ENCODE measurements around the gene TOR4A.

TOR4A gene

DNA sequence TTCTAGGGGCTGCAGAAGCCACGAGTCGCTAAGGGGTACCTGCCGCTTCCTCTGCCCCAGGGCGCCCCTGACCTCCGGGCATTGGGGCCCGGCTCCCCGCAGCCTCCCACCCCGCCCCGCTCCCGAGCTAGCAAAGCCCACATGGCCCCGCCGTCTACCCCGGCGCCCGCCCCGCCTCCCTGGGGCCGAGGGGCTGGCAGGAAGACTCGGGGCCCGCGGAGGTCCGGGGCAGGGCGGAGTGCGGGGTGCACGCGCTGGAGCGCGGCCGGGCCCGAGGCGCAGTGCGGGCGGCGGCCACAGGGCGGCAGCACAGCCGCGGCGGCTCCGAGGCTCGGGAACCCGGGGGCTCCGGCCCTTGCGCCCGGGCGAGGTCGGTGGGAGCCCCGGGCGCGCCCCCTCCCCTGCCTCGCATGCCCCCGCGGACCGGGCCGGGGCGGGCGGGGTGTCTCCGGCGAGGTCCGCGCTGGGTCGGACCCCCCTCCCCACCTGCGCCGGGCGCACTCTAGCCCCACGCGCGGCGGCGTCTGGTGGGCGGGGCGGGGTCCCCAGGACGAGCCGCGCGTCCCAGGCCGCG is 17.8 kb downstream of the TOR4A start:
- DNase-seq (ENCODE audit: low spot score) = peak; percentile 26

DNA sequence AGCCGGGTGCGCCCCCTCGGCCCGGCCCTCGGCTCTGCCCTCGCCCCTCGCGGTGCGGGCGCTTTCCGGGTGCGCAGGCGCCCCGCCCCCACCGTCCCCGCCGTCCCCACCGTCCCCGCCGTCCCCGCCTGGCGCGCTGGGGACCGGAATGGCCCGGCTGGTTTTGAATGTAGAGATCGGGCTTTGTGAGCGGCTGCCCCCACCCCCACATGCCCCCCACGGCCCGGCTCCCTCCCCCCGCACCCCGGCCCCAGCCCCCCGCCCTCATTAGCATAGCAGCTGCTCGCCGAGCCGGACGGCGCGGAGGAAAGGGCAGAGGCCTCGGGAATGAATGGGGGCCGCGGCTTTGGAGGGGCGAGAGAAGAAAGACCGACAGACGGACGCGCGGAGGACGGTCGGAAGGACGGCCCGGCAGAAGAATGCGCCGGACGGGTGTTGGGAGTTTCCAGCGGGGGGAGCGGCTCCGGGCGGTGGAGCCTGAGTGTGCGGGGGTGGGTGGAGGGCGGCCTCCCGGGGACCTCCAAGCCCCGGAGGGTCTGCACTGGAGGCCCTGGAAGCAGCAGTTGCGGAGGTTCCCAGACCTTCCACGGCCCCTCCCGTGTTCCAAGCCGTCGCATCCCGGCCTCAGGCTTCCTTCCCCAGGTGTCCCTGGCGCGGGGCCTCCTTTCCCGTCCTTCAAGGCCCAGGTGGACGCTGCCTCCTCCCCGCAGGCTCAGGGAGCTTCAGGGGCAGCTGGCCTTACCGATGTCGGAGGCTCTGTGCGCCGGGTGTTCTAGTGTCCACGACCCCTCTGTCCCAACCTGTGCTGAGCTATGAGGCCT is 18.5 kb downstream of the TOR4A start:
- no peak for DNase-seq (ENCODE audit: low spot score)

DNA sequence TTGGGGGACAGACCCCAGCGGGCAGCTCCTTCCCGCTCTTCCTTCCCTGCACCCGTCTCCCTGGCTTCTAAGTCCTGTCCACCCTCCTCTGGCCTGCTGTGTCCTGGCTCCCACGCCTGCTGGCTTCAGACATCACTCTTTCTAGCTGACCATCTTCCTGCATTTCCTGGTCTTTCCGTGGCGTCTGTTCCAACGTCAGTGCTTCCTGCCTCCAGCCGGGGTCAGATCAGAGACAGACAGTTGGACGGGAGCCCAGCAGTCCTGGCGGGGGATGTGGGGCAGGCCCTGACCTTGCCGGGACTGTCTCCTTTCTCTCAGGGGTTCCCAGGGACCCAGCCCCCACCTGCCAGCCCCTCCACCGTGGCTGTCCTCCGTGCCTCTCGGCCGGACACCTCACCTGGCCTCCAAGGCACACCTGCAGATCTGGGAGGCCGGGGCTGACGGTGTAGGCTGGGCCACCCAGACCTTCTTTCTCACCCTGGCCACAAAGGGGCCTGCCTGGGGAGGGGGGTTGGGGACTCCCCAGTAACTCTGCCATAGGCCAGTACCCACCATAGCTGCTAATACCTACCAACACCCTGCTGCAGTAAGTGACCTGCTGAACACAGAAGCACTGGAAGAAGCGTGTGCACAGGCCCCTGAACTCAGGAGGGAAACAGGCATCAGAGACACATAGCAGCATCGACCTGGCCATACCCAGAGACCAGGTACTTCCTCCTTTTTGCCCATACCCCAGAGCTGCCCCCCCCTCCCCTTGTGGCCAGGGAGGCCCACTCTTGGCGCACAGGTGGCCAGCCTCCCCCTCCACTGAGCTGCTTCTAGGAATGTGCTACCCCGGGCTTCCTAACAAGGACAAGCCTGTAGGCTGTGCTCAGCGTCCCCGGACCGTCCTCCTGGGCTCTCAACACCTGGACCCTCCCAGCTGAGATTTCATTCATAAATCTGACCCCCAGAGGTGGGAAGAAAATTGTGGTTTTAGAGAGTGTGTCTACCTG is 19.4 kb downstream of the TOR4A start:
- DNase-seq (ENCODE audit: low spot score) = no peak

DNA sequence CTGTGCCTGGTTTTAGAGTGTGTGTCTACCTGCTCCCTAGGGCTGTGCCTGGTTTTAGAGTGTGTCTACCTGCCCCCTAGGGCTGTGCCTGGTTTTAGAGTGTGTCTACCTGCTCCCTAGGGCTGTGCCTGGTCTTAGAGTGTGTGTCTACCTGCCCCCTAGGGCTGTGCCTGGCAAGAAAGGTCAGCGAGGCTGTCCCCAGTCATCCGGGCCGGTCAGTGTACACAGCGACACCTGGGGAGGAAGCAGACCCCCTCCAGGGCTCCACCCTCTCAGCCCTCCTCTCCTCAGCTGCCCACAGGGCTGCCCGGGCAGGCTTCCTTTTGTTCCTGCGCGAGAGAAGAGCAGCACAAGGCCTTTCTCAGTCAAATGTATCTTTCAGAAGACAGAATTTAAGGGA is 20.4 kb downstream of the TOR4A start:
- DNase-seq (ENCODE audit: low spot score) = no peak

DNA sequence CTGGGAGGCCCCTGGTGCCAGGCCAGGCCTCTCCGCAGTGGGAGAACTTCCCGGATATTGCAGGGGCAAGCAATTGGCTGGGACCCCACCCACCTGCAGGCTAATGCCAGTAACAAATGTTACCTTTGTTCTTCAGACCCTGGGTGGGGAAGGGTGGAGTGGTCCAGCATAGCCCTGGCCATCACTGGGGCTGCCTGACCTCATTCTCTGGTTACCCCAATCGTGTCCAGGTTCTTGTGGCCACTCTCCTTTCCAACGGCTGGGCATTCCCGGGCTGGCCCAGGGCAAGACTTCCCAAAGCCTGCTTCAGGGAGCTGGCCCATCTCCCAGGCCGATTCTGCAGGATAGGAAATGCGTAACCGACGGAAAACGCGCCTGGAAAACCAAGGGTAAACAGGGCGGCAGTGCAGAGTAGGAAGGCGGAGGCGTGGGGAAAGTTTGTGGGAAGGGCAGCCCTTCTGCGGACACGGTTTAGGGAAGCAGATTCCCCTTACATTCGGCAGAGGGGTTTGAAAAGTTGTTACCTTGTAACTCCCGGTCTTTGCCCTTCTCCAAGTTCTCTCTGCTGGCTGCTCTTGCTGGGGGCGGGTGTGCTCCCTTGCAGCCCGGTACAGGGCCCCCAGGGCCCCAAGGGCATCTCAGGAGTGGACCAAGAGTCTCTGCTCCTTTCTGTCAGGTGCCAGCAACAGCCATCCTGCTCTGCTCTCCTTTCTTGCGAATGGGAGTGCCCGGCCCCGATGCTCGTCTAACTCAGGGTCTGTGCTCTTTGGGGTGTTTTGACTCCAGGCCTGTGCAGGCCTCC is 21.1 kb downstream of the TOR4A start:
- no peak for DNase-seq (ENCODE audit: low spot score)

DNA sequence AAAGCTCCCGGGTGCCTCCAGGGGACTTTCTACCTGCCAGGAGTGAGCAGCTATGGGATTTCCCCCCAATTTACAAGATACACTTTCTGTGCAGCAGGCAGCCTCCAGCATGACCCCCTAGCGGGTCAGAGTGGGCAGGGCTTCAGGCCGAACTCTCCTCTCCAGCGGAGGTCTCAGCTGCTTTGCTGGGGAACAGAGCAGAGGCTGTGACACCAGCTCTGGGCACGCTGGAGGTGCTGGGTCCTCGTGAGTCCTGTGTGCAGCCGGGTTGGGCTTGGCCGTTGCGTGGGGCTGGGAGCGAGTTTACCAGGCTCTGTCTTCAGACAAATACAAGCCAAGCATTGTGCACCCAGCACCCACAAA is 21.7 kb downstream of the TOR4A start:
- DNase-seq (ENCODE audit: low spot score) = no peak

DNA sequence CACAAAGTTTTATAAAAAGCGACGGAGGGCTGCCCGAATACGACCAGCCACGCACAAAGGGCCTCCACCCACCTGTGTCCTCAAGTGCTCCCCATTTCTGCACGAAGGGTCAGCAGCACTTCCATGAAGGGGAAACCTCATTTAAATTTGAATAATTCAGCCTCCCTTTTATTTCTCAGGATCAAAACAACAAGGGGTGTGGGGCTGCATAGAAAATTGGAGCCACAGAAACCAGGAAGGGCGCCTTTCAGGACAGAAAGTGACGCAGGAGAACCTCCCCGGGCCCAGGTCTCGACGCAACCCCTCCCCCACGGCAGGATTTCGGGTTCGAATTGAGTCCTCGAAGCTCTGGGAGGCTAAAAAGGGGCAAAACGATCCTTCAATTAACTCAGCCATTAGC is 22.4 kb downstream of the TOR4A start:
- no peak for DNase-seq (ENCODE audit: low spot score)

DNA sequence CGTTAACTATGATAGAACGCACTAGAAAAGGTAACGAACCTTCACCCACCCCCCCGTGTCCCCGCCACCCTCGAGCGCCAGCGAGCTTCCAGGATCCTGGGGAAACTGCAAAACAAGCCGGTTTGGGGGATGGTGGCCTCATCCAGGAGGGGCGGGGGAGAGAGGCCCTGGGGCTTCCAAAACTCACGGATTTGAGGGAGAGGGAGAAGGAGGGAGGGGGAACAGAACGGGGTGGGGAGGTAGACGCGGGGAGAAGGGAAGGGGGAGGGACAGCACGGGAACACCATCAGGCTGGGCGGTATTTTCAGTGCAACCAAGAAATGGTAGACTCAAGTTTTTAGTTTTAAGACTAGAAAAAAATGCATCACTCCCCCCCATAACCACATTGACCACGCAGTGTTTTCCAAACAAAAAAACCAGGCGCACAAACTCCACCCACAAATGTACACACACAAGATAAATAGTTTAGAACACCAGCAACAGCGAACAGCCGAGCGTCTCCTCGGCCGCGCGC is 23.1 kb downstream of the TOR4A start:
- no peak for DNase-seq (ENCODE audit: low spot score)

DNA sequence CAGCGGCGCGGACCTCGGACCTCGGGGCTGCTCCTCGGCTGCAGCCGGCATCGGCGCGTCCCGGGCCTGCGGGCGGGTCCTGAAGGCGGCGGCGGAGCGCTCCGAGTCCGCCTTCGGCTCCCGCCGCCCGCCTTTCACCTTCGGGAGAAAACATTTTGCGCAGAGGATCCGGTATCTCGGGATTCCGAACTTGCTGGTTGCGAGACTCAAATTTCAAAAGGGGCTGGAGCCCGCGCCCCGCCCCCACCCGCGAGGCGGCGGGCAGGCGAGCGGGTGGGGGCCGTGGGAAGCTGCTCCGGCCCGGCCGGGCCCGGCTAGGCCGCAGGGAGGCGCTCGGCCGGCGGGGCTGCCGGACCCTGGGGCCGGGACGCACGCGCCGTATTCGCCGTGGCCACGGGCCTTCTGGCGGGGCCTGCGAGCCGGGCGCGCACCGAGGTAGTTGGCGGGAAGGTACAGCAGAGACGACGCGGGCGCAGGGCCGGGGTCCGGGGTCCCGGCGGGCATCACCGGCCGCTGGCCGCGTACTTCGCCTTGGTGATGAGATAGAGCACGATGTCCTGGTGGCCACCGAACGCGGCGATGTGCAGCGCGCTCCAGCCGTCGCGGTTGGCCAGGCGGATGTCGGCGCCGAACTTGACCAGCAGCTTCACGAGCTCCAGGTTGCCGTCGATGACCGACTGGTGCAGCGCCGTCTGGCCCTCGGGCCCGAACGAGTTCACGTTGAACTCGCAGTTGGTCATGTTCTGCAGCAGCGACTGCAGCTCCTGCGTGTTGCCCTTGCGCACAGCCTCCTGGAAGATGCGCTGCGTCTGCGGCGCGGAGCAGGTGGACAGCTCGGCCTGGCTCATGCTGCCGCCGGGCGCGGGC is 23.8 kb downstream of the TOR4A start:
- no peak for DNase-seq (ENCODE audit: low spot score)

DNA sequence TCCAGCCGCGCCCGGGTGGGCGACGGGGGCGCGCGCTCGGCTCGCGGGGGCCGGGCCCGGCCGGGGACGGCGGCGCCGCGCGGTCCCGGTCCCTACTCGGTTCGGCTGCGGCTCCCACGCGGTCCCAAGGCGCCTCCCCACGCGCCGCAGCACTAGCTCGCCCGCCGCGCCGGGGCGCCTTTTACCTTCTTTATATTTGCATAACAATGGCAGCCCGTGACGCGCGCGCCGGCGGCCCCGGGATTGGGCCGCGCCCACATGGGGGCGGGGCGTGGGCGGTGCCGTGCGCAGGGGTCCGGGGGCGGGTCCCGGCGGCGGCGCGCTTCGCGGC is 24.6 kb downstream of the TOR4A start, which contains the start of gene NRARP:
NRARP (minus strand) TSS at position 154 of the 331 bp plus-strand sequence. CDS start 343 bp downstream, outside the sequence.
- DNase-seq (ENCODE audit: low spot score) = peak; percentile 91

DNA sequence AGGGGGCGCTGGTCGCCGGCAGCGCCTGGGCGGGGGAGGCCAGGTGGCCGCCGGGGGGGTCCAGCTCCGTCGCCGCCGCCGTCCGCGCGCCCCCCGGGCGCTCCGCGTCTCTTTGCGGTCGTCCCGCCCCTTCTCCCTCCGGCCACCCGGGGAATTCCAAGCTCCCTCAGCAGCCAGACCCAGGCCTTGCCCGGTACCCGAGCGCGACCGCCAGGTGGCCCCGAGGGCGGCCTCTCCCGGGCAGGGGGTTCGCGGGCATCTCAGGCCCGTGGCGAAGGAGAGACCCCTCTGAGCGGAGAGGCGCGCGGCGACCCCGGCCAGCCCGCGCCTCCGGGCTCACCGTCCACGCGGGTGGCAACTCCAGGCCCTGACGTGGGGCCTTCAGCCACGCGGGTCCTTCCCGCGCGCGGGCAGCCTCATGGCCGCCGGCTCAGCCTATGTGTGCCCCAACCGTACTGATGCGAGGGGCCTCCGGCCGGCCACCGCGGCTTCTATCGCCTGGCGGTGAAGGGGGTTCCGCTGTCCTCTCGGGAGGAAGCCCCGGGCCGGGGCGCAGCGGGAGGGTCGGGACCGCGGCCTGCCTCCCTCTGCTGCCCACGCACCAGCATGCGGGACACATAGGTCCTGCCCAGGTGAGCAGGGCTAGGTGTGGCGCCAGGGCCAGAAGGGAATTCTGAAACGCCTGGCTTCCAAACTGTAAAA is 25.1 kb downstream of the TOR4A start:
- DNase-seq (ENCODE audit: low spot score) = no peak

DNA sequence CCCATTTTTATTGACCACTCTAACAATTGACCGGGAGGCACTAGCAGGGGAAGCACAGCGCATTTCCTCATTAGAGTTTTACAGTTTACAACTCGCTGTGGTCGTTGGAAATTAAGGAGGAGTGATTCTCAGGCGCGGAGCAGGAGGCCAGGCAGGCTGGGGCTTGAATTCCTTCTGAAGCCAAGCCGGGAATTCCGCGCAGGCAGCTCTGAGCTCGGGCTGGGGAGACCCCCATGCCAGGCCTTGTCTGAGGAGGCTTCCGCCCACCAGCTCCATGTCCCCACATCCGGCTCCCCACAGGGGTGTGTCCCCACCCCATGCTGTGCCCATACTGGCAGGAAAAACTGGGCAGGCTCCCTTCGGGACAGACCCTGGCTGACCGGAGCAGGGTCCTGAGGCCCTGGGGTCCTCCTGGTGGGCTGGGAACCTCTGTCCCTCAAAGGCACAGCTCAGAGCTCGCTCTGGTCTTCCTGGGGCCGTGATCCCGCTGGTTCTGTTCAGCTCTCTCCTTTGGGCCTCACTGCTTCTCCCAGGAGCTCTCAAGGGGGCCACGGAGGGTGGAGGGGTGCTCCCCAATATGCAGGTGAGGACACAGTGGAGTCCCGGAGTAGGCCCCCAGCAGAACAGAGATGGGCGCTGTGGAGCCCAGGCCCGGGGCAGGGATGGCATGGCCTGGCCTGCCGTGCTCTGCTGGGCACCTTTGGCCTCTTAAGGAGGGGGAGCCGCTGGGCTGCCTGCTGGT is 25.8 kb downstream of the TOR4A start:
- DNase-seq (ENCODE audit: low spot score) = no peak

DNA sequence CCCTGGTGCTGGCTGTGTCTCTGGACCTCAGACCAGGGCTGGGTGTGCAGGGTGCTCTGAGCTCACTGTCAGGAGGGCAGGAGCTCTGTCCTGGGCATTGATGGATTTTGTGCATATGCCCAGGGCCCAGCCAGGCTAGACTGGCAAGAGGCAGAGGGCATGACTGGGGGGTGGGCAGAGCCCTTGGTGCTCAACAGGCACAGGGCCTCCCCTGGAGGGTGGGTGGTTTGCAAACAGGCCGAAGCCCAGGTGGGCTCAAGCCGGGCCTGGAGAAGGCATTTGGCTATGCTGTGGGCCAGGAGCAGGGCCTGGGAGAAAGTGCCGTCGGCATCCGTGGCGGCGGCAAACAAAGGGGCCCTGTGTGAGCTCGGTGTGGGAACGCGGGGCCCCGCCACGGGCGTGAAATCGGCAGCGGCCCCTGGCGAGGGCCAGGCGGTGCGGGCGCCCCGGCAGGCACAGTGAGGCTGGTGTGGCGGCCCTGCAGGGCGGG is 26.4 kb downstream of the TOR4A start:
- no peak for DNase-seq (ENCODE audit: low spot score)

DNA sequence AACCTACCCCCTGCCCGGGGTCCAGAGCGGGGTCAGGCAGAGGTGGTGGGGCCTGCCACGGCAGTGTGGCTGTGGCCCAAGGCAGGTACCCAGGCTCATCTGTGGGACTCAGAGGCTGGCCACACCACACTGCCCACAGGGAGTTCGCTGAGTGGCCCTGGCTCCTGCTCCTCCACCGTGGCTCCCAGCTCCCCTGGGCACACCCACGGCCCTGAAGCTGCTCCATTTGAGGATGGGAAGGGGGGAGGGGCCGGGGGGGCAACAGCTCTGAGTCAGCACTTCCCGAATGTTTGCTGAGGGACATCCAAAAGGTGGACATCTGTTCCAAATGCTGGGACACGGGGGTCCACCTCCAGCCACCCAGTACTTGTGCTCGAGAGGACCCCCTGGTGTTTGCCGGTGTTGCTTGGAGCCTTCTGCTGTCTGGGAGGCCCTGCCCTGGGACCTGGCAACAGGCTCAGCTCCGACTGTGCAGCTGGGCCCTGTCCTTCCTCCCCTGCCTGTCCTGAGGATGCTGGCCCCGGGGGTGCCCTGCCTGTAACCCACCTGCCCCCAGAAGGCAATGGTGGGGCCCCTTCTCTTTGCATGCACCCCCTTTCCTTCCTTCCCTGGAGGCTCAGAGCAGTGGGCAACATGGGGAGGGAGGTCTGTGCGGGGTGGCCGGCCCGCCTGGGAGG is 27.0 kb downstream of the TOR4A start:
- no peak for DNase-seq (ENCODE audit: low spot score)

DNA sequence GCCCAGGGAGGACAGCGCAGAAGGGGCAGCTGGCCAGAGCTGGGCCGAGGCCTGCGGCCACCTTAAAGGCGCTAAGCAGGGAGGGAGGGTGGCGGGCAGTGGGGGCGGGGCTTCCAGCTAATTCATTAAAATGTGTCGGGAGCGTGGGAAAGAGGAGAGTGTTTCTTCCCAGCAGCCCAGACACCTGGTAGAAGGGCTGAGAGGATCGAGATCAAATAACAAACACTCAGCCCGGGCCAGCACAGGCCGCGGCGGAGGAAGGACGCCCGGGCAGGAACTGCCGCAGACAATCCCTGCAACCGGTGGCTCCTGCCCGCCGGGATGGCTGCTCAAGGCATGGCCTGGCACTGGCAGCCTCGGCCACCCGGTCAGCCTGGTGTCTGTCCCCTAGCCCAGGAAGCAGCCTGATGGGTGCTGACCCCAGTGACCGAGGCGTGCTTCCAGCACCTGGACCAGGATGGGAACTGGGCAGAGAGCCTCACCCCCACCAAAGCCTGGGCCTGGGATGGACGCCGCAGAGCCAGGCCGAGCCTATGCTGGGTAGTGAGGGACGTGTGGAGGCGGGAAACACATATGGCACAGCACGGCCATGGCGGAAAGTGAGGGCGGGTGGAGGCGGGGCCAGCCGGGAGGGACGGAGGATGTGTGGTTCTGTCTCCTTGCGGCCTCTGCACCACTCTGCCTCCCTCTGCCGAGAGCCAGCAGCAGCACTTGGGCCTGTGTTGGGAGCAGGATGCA is 27.7 kb downstream of the TOR4A start:
- DNase-seq (ENCODE audit: low spot score) = peak; percentile 44

DNA sequence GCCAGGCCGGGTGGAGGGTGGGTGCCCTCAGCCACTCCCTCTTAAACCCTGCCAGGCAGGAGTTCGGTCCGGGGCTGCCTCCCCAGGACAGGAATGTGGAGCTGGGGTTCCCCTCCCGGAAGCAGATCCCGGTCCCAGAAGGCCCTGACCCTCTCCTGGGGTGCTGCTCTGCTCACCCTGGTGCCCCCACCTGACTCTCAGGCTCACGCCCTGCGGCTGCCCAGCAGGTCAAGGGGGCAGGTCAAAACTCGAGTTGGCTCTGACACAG is 28.2 kb downstream of the TOR4A start:
- no peak for DNase-seq (ENCODE audit: low spot score)

DNA sequence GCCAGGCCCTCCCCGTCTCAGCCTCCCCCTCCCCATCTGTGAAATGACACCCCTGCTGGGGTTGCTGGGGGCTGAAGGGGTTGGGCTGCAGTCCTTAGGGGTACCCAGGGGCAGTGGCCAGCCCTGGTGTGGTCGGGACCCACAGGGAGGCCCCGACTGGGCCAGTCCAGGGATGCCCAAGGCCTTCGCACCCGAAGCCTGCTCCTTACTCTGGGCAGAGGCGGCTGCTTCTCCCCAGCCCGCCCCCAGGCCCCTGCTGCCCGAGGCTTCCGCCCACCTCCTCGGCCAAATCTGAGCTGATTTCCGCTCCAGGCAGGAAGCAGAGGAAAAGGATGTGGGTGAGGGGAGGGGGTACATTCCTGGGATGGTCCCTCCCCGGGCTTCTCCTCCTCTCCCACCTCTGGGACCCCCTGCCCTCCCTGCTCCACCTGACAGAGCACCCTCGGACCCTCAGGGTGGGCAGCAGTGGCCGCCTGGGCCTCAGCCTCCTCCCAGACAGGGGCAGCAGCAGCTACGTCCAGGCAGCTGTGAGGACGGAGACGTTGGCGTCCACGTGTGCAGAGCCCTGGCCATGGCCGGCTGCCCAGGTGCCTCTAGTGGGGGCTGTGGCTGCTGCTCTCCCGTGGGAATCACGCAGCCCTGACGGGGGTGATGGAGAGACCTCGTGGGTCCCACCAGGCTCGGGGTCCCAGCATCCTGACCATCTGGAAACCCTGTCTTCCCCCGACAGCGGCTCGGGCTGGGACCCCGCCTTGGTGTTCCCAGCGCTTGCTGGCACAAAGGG is 28.7 kb downstream of the TOR4A start:
- no peak for DNase-seq (ENCODE audit: low spot score)

Data from CD4-positive, alpha-beta T cell treated with Interleukin-2 at 100 ng/mL for 4 hours (primary cell).